Natural killer cell (primary cell): ENCODE measurements around the gene SMARCE1. TPM values are rescaled to one million over a fixed set of nuclear protein-coding genes. Genes with fewer than 3 reads are reported as not detected.

Experiments used
- ATAC-seq, 3 donors: fragments of 150-1000 bp in 2 of 3; fragments of 200-7000 bp in 1 of 3; cut with Tn5 transposase; 1 replicate in 1 of 3; 2 replicates in 2 of 3; pipeline ENCODE4 v1.10.0; 2021; ENCODE audit warnings: mild to moderate bottlenecking in 2 of 3, moderate library complexity in 2 of 3
- DNase-seq, 2 donors: peaks; one replicate each; pipeline versions ENCODE4 v3.0.0 to v3.0.0-alpha.2; 2013 to 2021; ENCODE audit warnings: mixed read lengths in 1 of 2
- H3K27ac ChIP-seq: one replicate; pipeline ENCODE4 v1.5.1; 2013; ENCODE audit warnings: mild to moderate bottlenecking, low read length
- H3K27me3 ChIP-seq: one replicate; pipeline ENCODE4 v1.6.1; 2013; ENCODE audit warnings: low read length; ENCODE audit not compliant: control insufficient read depth, insufficient read depth
- H3K36me3 ChIP-seq: one replicate; pipeline ENCODE4 v1.6.1; 2013; ENCODE audit warnings: low read length; ENCODE audit not compliant: control insufficient read depth, insufficient read depth
- H3K4me1 ChIP-seq: one replicate; pipeline ENCODE4 v1.6.1; 2013; ENCODE audit warnings: low read length; ENCODE audit not compliant: control insufficient read depth, insufficient read depth
- H3K4me3 ChIP-seq: one replicate; pipeline ENCODE4 v1.5.1; 2013; ENCODE audit warnings: low read length
- H3K9me3 ChIP-seq: one replicate; pipeline ENCODE4 v1.6.1; 2013; ENCODE audit warnings: low read length; ENCODE audit not compliant: control insufficient read depth, insufficient read depth
- H3K27ac Mint-ChIP-seq, 2 donors: one replicate each; pipeline ENCODE4 v1.8.0; 2022; ENCODE audit warnings: mild to moderate bottlenecking in 2 of 2, mixed read lengths in 2 of 2, moderate library complexity in 1 of 2
- H3K27me3 Mint-ChIP-seq, 2 donors: one replicate each; pipeline ENCODE4 v1.8.0; 2022; ENCODE audit warnings: low read depth in 2 of 2, mixed read lengths in 2 of 2
- H3K36me3 Mint-ChIP-seq: one replicate; pipeline ENCODE4 v1.8.0; 2022; ENCODE audit warnings: mixed read lengths
- H3K4me1 Mint-ChIP-seq, 2 donors: one replicate each; pipeline ENCODE4 v1.8.0; 2022; ENCODE audit warnings: mixed read lengths in 2 of 2
- H3K4me3 Mint-ChIP-seq: one replicate; pipeline ENCODE4 v1.8.0; 2022; ENCODE audit warnings: mild to moderate bottlenecking, moderate library complexity, mixed read lengths
- H3K9me3 Mint-ChIP-seq, 2 donors: one replicate each; pipeline ENCODE4 v1.8.0; 2022; ENCODE audit warnings: mixed read lengths in 2 of 2
- WGBS: methylation state at CpG from one replicate; pipeline ENCODE4 v1.1.7; 2013; ENCODE audit warnings: missing lambda C conversion rate; ENCODE audit not compliant: insufficient coverage; 5-methylcytosine and 5-hydroxymethylcytosine counted together
- intact Hi-C: fragments of 100-400 bp; cut with micrococcal nuclease; formaldehyde crosslinking; loops from one replicate; pipeline ENCODE4 v1.14.2; 2022
- total RNA-seq, 4 donors: library from RNA; stranded (reverse); fragments of 120-200 nt in 1 of 4; gene quantifications; one replicate each; pipeline versions ENCODE4 v1.2.3 to v1.2.4, GENCODE V29; 2013 to 2022
- TF ChIP-seq, protein P1 (sequence below): fragments of 200-600 bp; IDR thresholded peaks from one replicate; pipeline ENCODE4 v1.8.0; 2022; ENCODE audit warnings: antibody characterized with exemption

The SMARCE1 gene
- total RNA-seq, 3 donors from 2014 or later (not counting 1 experiment from before 2014, with no cell fraction given) = 87.8 to 102 (median 101) TPM

- H3K4me3 ChIP-seq = no peak overlapping the region
- intact Hi-C loops = no loop called here
- ATAC-seq = no peak
- TF ChIP-seq, protein P1, sequence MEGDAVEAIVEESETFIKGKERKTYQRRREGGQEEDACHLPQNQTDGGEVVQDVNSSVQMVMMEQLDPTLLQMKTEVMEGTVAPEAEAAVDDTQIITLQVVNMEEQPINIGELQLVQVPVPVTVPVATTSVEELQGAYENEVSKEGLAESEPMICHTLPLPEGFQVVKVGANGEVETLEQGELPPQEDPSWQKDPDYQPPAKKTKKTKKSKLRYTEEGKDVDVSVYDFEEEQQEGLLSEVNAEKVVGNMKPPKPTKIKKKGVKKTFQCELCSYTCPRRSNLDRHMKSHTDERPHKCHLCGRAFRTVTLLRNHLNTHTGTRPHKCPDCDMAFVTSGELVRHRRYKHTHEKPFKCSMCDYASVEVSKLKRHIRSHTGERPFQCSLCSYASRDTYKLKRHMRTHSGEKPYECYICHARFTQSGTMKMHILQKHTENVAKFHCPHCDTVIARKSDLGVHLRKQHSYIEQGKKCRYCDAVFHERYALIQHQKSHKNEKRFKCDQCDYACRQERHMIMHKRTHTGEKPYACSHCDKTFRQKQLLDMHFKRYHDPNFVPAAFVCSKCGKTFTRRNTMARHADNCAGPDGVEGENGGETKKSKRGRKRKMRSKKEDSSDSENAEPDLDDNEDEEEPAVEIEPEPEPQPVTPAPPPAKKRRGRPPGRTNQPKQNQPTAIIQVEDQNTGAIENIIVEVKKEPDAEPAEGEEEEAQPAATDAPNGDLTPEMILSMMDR = no peak
- Mint-ChIP-seq H3K4me1 (peaks cover 18 to 19% of the 10 kb centered on the region in 2 donors), H3K4me3 (peak overlapping the region; percentile 17), H3K27ac (peak overlapping the region in 1 of 2 donors; percentile 76), H3K9me3 (no peaks in the 10 kb centered on the region), H3K36me3 (no peaks in the 10 kb centered on the region), H3K27me3 (peaks cover 0 to 12% of the 10 kb centered on the region in 2 donors)
- peaks cover 45% of the 10 kb centered on the region for H3K4me1 ChIP-seq
- H3K36me3 ChIP-seq = no peaks in the 10 kb centered on the region
- DNase-seq = no peak
- WGBS = 90% methylated on average over 12 of the region's 16 CpGs
- no peaks in the 10 kb centered on the region for H3K27me3 ChIP-seq
- H3K27ac ChIP-seq = no peak overlapping the region
- no peaks in the 10 kb centered on the region for H3K9me3 ChIP-seq
Observed at GRCh38 chr17:40618754-40619625, 28.6 kb downstream of the SMARCE1 start.

- WGBS = 78% methylated on average over 11 of the region's 11 CpGs
- H3K36me3 ChIP-seq = no peaks in the 10 kb centered on the region
- no peak overlapping the region for H3K4me3 Mint-ChIP-seq
- H3K4me3 ChIP-seq = no peak overlapping the region
- TF ChIP-seq, protein P1 = no peak
- H3K9me3 ChIP-seq = no peaks in the 10 kb centered on the region
- peaks cover 51% of the 10 kb centered on the region for H3K4me1 ChIP-seq
- no peak overlapping the region for H3K27ac ChIP-seq
- H3K27ac Mint-ChIP-seq = peak overlapping the region in 1 of 2 donors; percentile 44
- H3K27me3 Mint-ChIP-seq = peaks cover 0 to 15% of the 10 kb centered on the region in 2 donors
- H3K27me3 ChIP-seq = no peaks in the 10 kb centered on the region
- intact Hi-C loops = no loop called here
- ATAC-seq (no peak), DNase-seq (no peak)
- no peaks in the 10 kb centered on the region for H3K36me3 Mint-ChIP-seq
- H3K9me3 Mint-ChIP-seq = no peaks in the 10 kb centered on the region
- peaks cover 16 to 17% of the 10 kb centered on the region in 2 donors for H3K4me1 Mint-ChIP-seq
Observed at GRCh38 chr17:40617678-40618240, 29.9 kb downstream of the SMARCE1 start.

DNA sequence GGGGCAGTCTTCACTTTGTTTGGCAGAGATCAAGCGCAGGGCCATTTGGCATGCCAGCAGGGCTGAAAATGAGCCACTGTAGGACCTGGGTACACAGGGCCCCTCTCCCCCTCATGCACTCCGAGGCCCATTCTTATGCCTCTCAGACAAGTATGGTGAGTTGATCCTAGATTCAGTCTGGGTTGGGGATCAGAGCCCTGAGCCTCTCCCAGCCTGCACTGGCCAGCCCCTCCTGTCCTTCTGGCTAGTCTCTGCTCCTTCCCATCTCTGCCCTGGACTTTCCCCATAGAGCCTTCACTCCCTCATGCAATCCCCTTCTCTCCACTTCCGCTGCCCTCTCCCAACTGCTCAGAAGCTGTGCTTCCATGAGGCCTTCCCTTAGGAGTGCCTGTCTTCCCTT, 31.0 kb downstream of the SMARCE1 start:
- no peak overlapping the region for H3K4me3 ChIP-seq
- TF ChIP-seq, protein P1 = no peak
- Mint-ChIP-seq H3K36me3 (no peaks in the 10 kb centered on the region), H3K4me1 (peaks cover 9% of the 10 kb centered on the region in 2 donors), H3K27ac (peak overlapping the region in 1 of 2 donors; percentile 44), H3K9me3 (no peaks in the 10 kb centered on the region), H3K4me3 (no peak overlapping the region), H3K27me3 (peaks cover 0 to 15% of the 10 kb centered on the region in 2 donors)
- H3K9me3 ChIP-seq = no peaks in the 10 kb centered on the region
- 60% methylated on average over 3 of the region's 3 CpGs for whole genome bisulfite sequencing
- no peaks in the 10 kb centered on the region for H3K36me3 ChIP-seq
- intact Hi-C loops = no loop called here
- DNase-seq = no peak
- H3K27me3 ChIP-seq = no peaks in the 10 kb centered on the region
- H3K27ac ChIP-seq = no peak overlapping the region
- peaks cover 47% of the 10 kb centered on the region for H3K4me1 ChIP-seq
- no peak for ATAC-seq
